Measurements from ENCODE around the gene MSX1. TPM values are rescaled to one million over a fixed set of nuclear protein-coding genes. Genes with fewer than 3 reads are reported as not detected.

MSX1 gene
- polyA plus RNA-seq, 1 donor from 2014 or later = 2.8 TPM

DNA sequence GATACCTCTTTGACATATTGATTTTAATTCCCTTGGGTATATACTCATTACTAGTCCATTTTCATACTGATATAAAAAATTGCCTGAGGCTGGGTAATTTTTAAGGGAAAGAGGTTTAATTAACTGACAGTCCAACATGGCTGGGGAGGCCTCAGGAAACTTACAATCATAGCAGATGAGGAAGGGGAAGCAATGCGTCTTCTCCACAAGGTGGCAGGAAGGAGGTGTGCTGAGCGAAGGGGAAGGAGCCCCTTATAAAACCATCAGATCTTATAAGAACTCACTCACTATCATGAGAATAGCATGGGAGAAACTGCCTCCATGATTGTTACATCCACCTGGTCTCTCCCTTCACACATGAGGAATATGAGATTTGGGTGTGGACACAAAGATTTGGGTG, 42.4 kb downstream of the MSX1 start:
- Histone ChIP-seq H3K27ac (ENCODE audit: low read length) (no peak overlapping the region), H3K36me3 (ENCODE audit: insufficient read depth, low read length) (no peaks in the 10 kb centered on the region), H4K20me1 (ENCODE audit: insufficient read depth) (no peaks in the 10 kb centered on the region), H3K4me2 (ENCODE audit: low read length) (no peak overlapping the region), H3F3A (ENCODE audit: insufficient read depth, low read length, poor library complexity, severe bottlenecking) (no peaks in the 10 kb centered on the region), H3K9me2 (ENCODE audit: insufficient read depth, low read length) (no peaks in the 10 kb centered on the region), H3K4me3 (ENCODE audit: low read length) (no peak overlapping the region), H3K9ac (ENCODE audit: low read length) (no peak overlapping the region), H2AFZ (ENCODE audit: low read depth, low read length) (no peak overlapping the region), H3K9me3 (ENCODE audit: low read length) (no peaks in the 10 kb centered on the region), H3K27me3 (ENCODE audit: insufficient read depth, low read depth, low read length) (no peaks in the 10 kb centered on the region), H3K79me2 (replicated peaks; ENCODE audit: insufficient read depth, low read length) (no peaks in the 10 kb centered on the region)
- TF ChIP-seq EZH2 (IDR thresholded peaks at IDR 0.05; ENCODE audit: borderline replicate concordance, insufficient read depth, low read length, poor library complexity, severe bottlenecking) = no peak
- no peak for TF ChIP-seq POLR2AphosphoS5 (IDR thresholded peaks at IDR 0.05)
- TF ChIP-seq RAD21 (conservative IDR thresholded peaks at IDR 0.05) = peak; percentile 9
- TF ChIP-seq EP300 (conservative IDR thresholded peaks at IDR 0.05; ENCODE audit: poor library complexity, severe bottlenecking) = no peak
- TF ChIP-seq CTCF (IDR thresholded peaks at IDR 0.05; ENCODE audit: poor library complexity, severe bottlenecking) = peak; percentile 23

- Histone ChIP-seq H3K79me2 (replicated peaks; ENCODE audit: insufficient read depth, low read length) (no peaks in the 10 kb centered on the region), H3K9me3 (ENCODE audit: low read length) (no peaks in the 10 kb centered on the region), H3K9me2 (ENCODE audit: insufficient read depth, low read length) (no peaks in the 10 kb centered on the region), H3K9ac (ENCODE audit: low read length) (no peak overlapping the region), H3K4me3 (ENCODE audit: low read length) (no peak overlapping the region), H3K27ac (ENCODE audit: low read length) (no peak overlapping the region), H2AFZ (ENCODE audit: low read depth, low read length) (no peak overlapping the region), H3K4me2 (ENCODE audit: low read length) (no peak overlapping the region), H3K36me3 (ENCODE audit: insufficient read depth, low read length) (no peaks in the 10 kb centered on the region), H4K20me1 (ENCODE audit: insufficient read depth) (no peaks in the 10 kb centered on the region), H3K27me3 (ENCODE audit: insufficient read depth, low read depth, low read length) (no peaks in the 10 kb centered on the region), H3F3A (ENCODE audit: insufficient read depth, low read length, poor library complexity, severe bottlenecking) (no peaks in the 10 kb centered on the region)
- TF ChIP-seq CTCF (IDR thresholded peaks at IDR 0.05; ENCODE audit: poor library complexity, severe bottlenecking) (no peak), RAD21 (conservative IDR thresholded peaks at IDR 0.05) (no peak), SMC3 (conservative IDR thresholded peaks at IDR 0.05; ENCODE audit: poor library complexity) (no peak), POLR2AphosphoS5 (IDR thresholded peaks at IDR 0.05) (no peak), EP300 (conservative IDR thresholded peaks at IDR 0.05; ENCODE audit: poor library complexity, severe bottlenecking) (no peak), REST (IDR thresholded peaks at IDR 0.05; ENCODE audit: borderline replicate concordance) (no peak), EZH2 (IDR thresholded peaks at IDR 0.05; ENCODE audit: borderline replicate concordance, insufficient read depth, low read length, poor library complexity, severe bottlenecking) (no peak), TAF1 (IDR thresholded peaks at IDR 0.05; ENCODE audit: low read depth) (no peak), MXI1 (conservative IDR thresholded peaks at IDR 0.05; ENCODE audit: poor library complexity, severe bottlenecking) (no peak)
These were observed 52.7 kb downstream of the MSX1 start for GRCh38 chr4:4912155-4912554.
